ENCODE results near the gene EEF2.

Gene EEF2

GRCh38 chr19:3978145-3978544, 7.1 kb downstream of the EEF2 start:
- no peak for TF ChIP-seq CTCF (IDR thresholded peaks at IDR 0.05; ENCODE audit: insufficient read depth, low read depth, low read length, missing control alignments)
- no peak overlapping the region for H3K4me3 ChIP-seq (ENCODE audit: low read depth, low read length)
- DNase-seq (ENCODE audit: low read depth): no peak

- no peak overlapping the region for H3K4me3 ChIP-seq (ENCODE audit: low read depth, low read length)
- TF ChIP-seq CTCF (IDR thresholded peaks at IDR 0.05; ENCODE audit: insufficient read depth, low read depth, low read length, missing control alignments): peak; percentile 10
- DNase-seq (ENCODE audit: low read depth): no peak
Observed at GRCh38 chr19:3977242-3978143, 7.8 kb downstream of the EEF2 start.

GRCh38 chr19:3976495-3977241, 8.6 kb downstream of the EEF2 start:
- no peak overlapping the region for H3K4me3 ChIP-seq (ENCODE audit: low read depth, low read length)
- no peak for DNase-seq (ENCODE audit: low read depth)
- TF ChIP-seq CTCF (IDR thresholded peaks at IDR 0.05; ENCODE audit: insufficient read depth, low read depth, low read length, missing control alignments): no peak

DNA sequence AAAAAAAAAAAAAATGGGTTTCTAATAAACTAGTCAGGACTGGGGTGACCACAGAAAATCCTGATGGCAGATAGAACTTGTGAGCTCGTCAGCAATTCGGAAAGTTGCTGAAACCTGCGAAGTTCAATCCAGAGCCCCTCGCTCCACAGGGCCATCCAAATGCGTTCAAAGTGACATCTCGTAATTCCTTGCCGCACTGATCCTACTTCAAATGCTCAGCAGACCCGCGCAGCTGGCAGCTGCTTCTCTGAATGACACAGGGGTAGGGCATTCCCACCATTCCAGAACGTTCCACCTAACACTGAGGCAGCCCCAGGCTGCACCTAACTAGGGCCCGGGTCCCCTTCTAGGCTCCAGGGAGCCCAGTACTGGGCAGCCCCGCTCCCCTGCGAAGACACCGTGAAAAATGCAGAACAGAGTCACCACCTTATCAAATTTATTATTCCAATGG, 9.6 kb downstream of the EEF2 start:
- DNase-seq (ENCODE audit: low read depth): no peak
- TF ChIP-seq CTCF (IDR thresholded peaks at IDR 0.05; ENCODE audit: insufficient read depth, low read depth, low read length, missing control alignments): no peak
- no peak overlapping the region for H3K4me3 ChIP-seq (ENCODE audit: low read depth, low read length)

DNA sequence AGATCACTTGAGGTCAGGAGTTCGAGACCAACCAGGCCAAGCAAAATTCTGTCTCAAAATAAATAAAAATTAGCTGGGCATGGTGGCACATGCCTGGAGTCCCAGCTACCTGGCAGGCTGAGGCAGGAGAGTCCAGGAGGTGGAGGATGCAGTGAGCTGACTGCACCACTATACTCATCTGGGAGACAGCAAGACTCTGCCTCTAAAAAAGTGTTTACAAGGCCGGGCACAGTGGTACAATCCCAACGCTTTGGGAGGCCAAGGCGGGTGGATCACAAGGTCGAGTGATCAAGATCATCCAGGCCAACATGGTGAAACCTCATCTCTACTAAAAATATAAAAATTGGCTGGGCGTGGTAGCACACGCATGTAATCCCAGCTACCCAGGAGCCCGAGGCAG, 10.1 kb downstream of the EEF2 start:
- TF ChIP-seq CTCF (IDR thresholded peaks at IDR 0.05; ENCODE audit: insufficient read depth, low read depth, low read length, missing control alignments): no peak
- no peak for DNase-seq (ENCODE audit: low read depth)

DNA sequence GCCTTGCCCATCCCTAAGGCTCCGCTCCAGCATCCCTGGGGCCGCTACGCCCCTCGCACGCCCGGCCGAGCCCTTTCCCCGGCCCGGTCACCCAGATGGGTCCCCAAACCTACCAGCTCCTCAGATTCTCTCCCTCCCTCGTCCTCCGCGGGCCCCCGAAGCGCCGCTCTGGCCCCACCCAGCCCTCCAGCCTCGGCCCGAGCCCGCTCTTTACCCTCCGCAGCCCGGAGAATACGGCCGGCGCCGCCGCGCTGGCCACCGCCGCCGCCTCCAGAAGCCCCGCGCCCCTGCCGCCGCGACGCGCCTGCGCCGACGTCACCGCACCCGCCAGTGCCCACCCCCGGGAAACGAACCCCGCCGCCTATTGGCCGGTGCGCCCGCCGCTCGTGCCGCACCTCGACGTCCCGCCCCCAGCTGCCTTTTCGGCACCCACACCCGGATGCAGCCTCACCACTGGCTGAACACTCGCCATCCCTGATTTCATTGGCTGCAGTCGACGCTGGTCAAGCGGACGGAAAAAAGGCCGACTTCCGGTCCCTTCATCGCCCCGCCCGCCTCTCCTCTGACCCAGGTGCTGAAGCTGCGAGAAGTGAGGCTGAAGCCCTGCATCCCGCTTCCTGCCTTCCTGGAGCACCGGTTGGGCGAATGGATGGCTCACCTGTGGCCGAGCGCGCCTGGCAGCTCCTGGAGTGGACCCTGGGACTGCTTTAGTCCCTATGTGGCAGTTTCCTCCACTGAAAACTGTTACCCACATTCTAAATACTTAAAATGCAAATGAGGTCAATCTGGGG, 14.3 kb downstream of the EEF2 start, which contains the start of gene DAPK3:
Gene DAPK3, minus strand, starts transcription at position 292 of the 791 bp plus-strand sequence. CDS start 1,364 bp downstream, outside the sequence.
- peak; percentile 99 for DNase-seq (ENCODE audit: low read depth)
- no peak for TF ChIP-seq CTCF (IDR thresholded peaks at IDR 0.05; ENCODE audit: insufficient read depth, low read depth, low read length, missing control alignments)
- H3K4me3 ChIP-seq (ENCODE audit: low read depth, low read length): peak within 1 kb of the TSS; percentile 82

More for the DNA sequence above, 10.1 kb downstream of the EEF2 start:
- H3K4me3 ChIP-seq (ENCODE audit: low read depth, low read length): no peak overlapping the region
